HuH-7 (cell line): ENCODE data around the gene PCSK6.
A peak's percentile ranks its signal among the peaks of the same experiment; 100 is the strongest.

Source experiments
- DNase-seq: peaks from one replicate; pipeline ENCODE4 v3.0.0; 2011; ENCODE audit warnings: low spot score

The PCSK6 gene

DNA sequence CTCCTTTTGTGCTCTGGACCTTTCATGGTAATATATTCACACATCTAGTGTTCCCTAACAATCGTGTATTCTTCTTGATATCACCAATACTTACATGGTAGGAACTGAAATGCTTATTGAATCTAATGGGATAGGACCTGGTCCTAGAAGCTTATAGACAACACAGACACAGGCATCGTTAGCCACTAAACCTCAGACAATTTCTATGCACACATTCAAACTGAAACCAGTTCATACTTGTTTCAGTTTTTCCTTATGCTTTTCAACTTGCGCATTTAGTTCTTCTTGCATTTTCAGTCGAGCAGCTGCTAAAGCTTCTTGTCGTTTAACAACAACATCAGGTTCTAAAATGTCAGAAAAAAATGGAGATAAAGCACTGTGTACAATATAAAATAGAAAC is 214.5 kb downstream of the PCSK6 start:
- DNase-seq: no peak

DNA sequence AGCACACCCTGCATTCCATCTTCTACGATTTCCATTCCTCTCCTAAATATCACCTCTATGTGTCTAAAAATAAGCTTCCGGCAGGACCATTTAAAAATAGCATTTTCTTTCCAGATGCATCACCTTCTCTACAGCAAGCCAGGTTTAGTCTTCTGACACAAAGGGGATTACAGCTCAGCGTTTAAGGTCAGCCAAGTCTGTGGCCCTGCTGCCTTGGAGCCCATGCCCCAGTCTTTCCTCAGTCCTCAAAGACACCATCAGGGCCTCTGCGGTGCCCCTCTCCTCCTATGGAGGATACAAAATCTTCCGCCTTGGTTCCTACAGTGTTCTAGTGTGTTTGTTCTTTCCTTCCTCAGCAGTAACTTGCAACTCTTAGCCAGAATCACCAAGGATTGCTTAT is 216.0 kb downstream of the PCSK6 start:
- no peak for DNase-seq

DNA sequence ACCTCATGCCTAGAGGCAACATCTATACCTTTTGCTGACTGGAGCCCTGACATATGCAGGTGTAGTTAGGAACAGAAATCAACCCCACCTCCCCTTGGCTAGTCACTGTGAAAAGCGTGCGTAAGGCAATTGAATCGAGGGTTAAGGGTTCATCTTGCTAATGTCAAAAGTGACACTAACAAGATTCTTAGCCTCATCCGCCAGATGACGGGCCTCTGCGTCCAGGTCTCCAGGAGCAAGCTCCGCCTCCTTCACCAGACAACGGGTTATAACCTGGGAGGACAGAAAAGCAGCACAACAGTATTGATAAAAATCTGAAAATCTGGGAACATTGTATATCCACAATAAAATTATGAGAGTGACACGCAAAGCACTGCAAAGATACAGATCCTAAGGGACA is 216.9 kb downstream of the PCSK6 start:
- DNase-seq: no peak

DNA sequence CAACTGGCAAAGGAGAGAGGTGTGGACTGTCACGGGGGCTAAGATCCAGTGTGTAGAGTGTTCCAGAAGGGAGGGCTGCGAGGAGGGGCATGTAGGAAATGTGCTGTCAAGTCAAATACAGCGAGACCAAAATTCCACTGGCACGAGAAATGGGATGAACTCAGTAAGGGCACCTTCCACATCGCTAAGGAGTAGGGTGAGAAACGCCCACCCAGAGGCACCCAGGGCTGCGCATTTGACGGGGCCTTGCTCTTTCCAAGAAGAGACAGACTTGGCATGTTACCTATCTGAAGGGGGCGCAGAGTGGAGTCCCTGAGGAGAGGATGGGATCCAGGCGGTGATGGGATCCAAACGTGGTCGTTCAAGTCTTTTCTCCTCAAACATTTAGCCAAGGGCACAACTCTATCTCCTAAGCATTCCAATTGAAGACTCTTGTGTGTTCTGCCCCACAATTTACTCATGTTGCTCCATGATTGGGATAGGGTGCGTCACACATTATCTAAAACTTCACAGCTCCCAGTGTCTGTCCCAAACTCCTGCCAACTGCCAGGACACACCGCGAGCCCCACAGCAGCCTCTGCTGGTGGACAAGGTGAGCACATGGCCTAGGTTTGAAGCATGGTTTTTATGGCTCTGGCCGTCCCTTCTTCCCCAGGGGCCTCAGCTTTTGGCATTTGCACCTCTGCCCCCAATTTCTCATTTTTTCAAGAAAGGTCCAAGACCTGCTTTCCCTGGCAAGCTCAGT is 219.9 kb downstream of the PCSK6 start:
- DNase-seq: peak; percentile 52

DNA sequence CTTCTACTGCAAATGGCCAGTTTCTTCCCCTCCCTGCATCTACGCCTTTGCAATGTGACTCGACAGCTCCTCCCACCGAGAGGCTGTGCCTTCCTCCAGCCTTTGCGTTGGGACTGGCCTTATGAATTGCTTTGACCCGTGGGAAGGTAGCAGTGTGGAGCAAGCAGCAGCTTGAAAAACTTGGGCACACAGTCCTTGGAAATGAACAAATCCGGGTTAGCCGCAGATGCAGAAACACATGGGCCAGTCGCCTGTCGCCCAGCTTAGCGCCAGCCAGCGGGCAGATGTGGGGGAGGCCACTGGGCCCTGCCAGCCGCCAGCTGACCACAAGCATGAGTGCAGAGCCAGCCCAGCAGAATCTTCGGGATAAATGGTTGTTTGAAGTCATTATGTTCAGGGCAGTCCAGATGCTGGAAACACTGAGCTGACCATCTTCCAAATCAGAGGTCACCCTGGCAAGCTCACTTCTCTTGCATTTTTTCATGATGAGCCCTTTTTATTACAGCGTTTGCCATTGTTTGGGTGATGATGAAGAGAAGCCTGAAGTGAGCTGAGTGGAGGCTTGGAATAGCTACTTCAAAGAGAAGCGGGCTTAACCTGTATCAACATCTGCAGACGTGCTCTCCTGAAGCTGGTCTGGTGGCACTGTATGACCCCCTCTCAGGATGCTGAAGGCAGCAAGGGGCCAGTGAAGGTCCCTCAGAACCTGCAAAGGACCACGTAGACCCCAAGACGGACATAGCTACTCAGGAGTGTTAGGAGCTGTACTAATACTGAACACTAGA is 222.0 kb downstream of the PCSK6 start:
- no peak for DNase-seq

DNA sequence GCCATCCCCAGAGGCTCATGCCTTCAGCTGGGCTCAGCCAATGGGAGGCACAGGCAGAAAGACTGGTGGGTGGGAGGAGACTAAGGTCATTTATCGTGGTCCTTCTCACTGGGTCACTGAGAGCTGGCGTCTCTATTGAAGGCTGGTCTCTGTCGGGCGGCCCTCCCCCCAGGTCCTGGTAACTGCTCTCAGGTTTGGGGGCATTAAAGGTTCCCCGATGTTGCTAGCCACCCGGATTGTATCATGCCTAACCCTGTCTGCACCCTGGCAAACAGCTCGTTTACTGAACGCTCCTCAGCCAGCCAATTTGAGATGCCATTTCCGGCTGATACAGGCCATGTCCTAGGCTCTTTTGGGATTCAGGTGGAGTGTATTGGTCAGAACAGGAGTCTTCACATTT is 222.7 kb downstream of the PCSK6 start:
- no peak for DNase-seq

DNA sequence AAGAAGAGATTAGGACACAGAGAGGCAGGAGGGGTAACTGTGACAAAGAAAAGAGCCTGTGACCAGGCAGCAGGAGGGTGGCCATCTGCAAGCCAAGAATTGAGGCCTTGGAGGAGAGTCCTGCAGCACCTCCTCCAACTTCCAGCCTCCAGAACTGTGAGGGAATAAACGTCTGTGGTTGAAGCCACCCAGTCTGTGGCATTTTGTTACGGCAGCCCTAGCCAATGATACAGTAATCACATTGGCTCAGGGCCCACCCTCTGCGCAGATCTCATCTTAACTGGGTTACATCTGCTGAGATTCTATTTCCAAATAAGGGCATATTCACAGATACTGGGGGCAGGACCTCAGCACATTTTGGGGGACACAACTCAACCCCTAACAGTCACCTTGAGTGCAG is 223.5 kb downstream of the PCSK6 start:
- DNase-seq: no peak

DNA sequence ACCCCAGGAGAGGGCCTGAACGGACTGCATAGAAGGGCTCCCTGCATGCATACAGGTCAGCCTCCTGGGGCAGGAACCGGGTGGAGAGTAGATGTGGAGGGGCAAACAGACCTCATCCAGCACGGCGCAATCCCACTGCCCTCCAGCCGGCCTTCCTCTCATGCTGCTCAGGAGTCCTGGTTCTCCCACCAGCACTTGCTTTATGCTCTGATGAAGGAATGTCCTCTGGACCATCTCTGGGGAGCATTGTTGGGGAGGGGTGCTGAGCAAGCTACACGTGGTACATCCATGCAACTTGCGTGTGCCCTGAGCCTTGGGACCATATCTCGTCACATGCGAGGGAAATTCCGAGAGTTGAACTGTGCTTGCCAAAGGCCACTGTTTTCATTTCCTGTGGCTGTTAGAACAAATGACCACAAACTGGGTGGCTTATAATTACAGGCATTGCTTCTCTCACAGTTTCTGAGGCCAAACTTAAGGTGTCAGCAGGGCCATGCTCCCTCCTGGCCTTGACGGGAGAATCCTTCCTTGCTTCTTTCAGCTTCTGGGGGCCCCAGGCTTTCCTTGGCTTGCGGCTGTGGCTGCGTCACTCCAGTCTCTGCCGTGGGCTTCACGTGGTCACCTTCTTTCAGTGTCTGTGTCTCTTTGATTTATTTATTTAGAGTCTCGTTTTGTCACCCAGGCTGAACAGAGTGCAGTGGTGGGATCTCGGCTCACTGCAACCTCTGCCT is 224.4 kb downstream of the PCSK6 start:
- DNase-seq: no peak

DNA sequence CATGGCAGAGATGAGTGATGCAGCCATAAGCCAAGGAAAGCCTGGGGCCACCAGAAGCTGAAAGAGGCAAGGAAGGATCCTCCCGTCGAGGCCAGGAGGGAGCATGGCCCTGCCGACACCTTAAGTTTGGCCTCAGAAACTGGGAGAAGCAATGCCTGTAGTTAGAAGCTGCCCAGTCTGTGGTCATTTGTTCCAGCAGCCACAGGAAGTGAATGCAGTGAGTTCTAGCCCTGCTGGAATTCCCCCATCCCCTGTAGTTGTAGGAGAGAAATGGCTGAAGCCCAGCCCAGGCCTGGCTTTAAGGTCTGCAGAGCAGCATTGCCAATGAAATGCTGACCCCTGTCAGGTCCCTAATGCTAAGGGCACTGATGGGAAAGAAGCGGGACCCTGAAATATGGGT is 225.5 kb downstream of the PCSK6 start:
- DNase-seq: no peak

DNA sequence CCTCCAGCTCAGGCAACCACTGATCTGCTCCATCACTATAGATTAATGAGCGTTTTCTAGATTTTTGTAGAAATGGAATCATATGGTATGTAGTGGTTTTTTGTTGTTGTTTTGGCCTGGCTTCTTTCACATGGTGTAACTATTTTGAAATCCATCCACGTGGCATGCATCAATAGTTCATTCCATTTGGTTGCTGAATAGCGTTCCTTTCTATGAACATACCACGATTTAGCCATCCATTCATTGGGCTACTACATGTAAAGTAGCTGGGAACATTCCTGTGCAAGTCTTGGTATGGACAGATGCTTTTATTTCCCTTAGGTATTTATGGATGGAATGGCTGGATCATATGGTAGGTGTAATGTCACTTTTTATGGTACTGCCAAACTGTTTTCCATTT is 227.0 kb downstream of the PCSK6 start:
- DNase-seq: no peak

DNA sequence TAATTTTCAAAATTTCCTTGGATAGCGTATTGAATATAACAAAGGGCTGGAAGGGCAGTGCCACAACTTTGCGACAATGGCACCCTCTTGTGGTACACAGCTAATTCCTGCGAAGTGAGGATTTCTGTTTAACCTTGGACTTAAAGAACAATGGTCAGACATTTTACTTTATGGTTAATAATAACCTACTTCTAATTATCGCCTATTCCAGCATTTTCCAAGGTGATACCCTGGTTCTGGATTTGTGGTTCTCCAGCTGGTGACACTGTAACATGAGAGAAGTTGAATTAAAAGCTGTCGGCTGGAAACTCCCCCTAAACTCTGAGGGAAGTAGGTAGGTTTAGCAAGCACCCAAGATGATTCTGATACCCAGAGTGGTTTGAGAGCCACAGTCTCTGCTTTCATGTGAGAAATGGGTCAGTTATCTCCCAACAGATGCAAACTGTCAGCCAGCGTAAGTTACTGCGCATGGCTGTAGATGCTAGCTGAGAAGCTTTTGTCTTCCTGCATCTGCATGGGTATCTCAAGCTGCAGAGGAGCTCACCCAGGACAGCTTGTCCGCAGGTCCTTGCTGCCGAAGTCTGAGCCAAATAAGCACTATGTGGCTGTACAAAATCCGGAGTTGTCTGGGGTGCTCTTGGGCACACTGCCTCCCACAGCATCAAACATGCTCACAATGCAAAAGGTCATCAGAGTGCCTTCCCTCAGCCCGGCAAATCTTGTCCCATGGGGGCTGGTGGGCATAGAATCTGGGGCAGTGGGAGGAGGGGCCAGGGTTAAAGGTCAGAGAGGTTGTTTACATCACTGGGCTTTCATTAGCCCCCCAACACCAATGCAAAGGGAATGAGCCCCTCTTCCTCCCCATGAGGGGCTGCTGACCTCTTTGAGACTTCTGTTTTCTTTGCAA is 231.0 kb downstream of the PCSK6 start:
- DNase-seq: peak; percentile 61

DNA sequence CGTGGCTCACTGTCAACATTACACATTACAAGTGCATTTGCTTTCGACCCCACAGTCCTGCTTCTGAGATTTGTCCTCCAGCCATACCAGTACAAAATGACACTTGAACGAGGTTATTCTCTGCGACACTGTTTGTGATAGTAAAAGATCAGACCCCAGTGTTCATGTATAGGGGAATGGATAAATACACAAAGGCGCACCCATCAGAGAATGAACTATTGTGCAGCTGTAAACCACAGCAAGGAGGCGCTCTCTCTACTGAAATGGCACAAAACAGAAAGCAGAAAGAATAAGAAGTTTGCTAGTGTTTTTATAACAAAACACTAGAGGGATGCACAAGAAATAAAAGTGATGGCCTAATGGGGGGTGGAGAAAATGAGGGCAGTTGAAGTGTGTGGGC is 232.8 kb downstream of the PCSK6 start:
- no peak for DNase-seq

DNA sequence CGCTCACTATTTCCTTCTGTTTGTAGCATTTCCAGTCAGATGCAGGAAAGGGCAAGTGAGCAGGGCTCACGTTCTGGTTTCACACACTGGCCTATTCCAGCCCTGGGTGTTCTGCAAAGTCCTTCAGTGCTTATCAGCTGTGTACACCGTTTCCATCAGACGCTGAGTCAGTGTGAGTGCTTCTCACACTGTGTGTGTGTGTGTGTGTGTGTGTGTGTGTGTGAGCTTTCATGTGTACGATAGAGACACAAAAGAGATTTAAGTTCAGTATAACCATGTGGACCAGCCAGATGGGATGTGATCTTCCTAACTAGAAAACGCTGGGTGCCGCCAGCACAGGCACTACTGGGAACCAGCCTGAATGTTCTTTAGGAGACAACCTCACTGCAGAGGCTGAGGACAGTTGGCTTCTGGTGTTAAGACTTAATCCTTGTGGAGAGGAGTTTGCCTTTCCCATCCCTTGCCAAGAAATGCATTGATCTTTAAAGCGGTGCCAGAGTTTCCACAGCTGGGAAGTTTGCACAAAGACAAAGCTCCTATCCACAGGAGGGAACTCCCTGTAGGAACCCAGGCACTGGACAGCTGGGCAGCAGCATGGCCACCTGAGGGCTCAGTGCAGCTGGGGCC is 233.8 kb downstream of the PCSK6 start:
- DNase-seq: no peak

DNA sequence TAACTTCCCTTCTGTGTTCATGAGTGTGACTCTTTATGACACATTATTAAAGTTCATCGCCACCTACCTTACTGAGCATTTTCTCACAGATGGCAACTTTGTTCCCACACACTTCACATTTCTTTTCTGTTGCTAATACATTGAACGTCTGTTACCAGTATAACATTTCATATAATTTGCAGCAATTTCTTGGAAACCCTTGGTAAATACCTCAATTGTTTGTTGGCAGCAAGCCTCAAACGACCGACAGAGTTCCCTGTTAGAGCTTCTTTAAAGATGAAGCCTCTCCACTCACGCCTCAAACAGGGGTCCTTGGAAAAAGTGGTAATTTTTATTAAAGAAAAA is 234.5 kb downstream of the PCSK6 start:
- no peak for DNase-seq

DNA sequence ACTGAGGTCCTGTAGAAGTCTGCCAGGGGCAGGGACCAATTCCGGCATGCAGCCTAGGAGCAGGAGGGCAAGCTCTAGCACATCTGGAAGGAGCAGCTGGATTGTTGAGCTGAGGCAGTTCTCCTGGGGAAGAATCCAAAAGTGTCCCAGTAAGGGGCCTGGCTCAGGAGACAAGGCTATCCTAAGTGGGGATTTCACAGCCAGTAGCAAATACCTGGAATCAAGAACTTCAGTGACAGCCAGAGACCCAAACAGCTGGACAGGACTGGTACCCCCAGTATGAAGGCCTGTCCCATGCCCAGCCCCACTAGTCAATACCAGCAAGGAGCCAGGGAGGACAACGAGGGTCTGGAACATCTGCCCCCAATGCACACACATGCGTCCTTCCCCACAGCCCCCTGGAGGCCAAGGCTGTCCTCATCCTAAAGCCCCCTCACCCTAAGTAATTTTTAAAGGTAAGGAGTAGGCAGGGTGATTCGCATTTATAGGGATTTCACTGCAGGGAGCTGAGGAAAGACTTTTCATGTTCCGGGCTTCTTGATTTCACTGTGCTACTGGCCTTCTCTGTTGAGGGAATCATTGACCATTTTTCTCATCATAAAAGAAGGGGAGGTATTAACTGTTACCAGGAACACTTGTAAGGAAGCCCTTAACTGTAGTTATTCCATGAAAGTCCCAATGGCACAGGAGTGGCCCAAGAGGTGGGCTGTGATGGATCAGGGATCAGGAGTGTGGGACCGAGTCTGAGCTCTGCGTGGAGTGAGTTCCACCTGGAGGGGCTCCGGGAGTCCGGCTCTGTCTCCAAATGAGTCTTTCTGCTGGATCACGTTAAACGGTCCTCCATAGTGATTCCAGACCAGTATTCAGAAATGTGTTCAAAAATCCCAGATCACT is 235.1 kb downstream of the PCSK6 start:
- no peak for DNase-seq
